Stimulated activated CD8-positive, alpha-beta memory T cell treated with anti-CD3 and anti-CD28 coated beads, Interleukin-15, amount 100 ng/mL, for 24 hours (primary cell): ENCODE results near the gene EEF1A2.

Source experiments
- DNase-seq: peaks from one replicate; pipeline ENCODE4 v3.0.0-alpha.2; 2020; ENCODE audit warnings: low read depth

Gene EEF1A2

DNA sequence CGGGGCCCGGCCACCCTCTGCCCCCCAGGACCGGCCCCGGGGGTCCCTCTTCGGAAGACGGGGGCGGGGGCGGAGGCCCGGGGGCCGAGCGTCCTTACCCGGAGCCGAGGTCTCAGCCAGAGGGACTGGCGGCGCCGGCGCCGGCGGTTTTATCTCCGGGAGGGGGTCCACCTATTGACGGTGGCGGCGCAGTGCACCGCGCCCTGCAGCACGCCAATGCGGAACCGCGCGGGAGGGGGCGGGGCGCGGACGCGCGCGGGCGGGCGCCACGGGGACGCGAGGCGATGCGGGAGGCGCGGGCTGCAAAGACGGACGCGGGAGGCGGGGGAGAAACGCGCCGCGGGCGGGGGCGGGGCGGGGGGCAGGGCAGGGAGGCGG, at the start of gene EEF1A2:
TSS of gene EEF1A2 (minus strand) at position 124 of the 378 bp plus-strand sequence. CDS start 1,320 bp downstream, outside the sequence.
- no peak for DNase-seq

DNA sequence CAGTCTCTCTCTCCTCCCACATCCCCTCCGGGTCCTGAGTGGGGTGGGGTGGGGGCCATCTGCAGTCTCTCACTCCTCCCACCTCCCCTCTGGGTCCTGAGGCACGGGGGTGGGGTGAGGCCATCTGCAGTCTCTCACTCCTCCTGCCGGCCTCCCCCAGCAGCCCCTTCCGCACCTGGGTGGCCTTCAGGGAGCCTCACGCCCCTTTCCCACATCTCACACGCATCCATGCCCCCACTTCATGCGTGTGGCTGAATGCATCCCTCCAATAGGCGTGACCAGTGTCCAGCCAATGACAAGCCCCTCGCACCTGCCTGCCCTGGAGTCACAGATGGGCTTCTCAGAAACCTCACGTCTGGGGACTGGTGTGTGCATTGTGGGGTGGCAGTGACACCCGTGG, 49.7 kb upstream of the EEF1A2 start:
- no peak for DNase-seq

DNA sequence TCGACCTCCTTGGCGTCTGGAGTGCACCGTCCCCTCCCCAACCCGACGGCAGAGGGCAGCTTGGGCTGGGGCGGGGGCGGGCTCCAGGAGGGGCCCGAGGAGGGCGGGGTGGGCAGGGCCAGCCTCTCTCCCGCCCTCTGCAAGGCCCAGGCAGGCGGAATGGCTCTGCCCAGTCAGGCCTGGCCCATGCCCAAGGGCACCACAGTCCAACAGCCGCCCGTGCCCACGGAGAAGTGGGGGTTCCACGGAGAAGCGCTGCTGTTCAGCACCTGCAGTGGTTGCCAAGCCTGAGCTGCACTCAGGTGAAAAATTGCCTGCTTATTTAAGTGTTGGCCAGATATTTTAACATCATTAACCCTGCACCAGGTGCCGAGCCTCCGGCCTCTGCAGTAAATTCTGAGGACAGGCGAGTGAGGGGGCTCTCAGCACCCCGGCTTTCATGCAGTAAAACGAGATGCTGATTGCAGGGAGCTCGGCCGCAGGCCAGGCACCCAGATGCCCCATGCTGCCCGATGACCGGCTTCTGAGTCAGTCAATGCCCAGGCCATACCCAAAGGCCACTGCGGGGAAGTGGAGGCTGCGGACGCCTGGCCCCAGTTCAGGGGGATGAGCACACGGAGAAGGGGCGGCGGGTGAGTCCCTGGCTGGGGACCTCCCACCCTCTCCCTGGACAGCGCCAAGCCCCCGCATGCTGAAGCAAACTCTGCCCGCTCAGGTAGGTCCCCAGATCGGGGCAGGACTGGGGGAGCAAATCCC, 49.0 kb upstream of the EEF1A2 start, which contains the start of gene SRMS:
TSS of gene SRMS (minus strand) at position 25 of the 756 bp plus-strand sequence. CDS start 286 bp downstream, outside the sequence.
- DNase-seq, result no peak

DNA sequence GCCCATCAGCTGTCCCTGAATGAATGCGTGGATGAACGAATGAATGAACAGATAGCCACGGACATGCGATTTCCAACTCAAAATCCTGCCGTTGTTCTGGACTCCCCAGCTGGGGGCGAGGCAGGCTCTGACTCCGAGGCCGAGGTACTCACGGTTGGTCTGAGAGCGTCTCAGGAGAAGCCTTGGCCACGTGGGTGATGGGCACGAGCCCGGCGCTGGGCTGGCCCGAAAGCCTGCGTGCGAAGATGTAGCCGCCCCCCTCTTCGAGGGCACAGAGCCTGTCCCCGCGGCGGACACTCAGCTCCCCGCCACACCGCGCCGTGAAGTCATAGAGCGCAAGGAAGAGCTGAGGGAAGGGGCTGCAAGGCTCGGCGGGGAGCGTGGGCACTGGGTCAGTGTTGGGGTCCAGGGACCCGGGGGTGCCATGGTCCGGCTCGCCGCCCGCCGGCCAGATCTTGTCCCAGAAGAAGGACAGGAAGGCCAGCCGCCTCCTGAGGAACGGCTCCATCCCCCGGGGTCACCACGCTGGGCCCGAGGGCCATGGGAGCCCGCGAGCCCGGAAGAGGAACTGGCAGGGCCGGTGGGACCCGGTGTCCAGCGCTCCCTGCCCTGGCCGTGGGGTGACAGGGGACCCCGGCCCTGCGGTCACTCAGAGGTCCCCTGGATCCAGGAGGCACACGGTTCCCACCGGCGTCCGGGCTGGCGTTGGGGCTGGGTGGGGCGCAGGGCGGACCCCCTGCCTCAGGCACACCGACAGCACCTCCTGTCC, 48.3 kb upstream of the EEF1A2 start:
- no peak for DNase-seq

GRCh38 chr20:63546256-63546955, 47.5 kb upstream of the EEF1A2 start:
- no peak for DNase-seq

DNA sequence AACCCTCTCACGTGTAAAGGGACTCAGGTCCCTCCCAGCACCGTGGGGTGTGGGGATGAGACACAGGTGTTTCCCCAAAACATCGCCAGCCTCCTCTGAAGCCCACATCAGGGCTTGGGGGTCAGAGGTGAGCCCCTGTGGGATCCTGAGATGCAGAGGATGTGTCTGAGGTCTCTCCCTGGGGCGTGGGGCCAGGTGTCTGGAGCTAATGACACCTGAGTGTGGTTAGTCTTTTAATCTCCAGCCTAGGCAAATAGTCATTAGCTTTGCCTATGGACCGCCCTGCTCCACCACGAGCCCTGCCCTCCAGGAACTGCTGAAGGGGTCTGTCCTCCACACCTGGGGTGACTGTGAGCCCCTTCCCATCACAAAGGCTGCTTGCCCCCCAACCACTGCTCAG, 46.9 kb upstream of the EEF1A2 start:
- DNase-seq, result no peak

DNA sequence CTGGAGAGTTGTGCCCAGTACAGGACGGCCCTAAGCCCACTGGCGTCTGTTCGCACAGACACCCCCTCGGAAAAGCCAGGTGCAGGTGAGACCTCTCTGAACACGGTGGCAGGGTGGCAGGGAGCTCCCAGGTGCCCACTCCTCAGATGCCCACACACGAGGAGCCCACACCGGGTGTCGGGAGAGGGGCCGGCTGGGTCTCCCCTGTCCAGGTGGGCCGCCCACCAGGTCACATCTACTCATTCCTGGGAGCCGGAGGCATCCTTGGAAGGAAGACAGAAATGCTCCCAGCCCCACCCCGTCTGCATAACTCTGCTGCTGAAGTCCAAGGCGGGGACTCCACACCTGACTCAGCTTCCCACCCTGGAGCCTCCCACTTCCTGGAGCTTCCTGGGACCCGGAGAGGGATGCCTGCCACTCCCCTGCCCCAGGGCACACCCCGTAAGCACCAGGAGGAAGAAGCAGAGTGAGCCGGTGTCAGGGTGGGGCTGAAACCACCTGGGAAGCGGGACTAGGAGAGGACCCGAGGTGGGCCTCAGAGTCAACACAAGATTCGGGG, 46.2 kb upstream of the EEF1A2 start:
- DNase-seq, result no peak

DNA sequence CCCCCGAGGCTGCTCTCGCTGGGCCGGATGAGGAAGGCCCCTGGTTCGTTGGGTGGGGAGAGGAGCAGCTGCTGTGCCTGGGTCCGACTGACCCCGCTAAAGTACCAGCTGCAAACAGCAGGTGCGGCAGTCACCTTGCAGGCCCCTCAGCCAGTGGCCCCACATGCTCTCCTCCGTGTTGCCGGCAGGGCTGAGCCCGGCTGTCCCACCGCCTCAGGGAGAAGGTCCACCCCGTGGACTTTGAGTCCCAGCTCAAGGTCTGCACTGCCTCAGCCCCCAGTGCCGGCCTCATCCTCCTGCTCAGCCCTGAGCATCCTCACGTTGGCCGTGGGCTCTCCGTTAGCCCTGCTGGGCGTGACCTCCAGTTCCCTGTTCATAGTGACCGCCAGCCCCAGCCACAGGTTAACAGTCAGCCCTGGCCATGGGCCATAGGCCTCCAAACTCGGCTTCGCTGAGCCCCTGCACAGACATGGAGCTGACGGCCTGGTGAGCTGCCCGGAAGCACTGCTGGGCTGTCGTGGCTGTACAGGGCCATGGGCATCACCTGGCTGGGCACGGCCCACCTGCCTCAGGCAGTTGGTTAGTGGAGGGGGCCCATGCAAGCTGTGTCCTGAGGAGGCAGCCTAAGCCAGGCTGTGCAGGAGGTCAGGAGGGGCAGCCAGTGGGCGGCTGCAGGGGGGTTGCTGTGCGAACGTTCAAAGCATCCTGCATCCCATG, 45.5 kb upstream of the EEF1A2 start:
- DNase-seq, result no peak

GRCh38 chr20:63543733-63544132, 44.9 kb upstream of the EEF1A2 start:
- DNase-seq, result no peak

- DNase-seq, result no peak
Measured at GRCh38 chr20:63543131-63543530, 44.2 kb upstream of the EEF1A2 start.

GRCh38 chr20:63542696-63543095, 43.8 kb upstream of the EEF1A2 start:
- DNase-seq, result no peak

DNA sequence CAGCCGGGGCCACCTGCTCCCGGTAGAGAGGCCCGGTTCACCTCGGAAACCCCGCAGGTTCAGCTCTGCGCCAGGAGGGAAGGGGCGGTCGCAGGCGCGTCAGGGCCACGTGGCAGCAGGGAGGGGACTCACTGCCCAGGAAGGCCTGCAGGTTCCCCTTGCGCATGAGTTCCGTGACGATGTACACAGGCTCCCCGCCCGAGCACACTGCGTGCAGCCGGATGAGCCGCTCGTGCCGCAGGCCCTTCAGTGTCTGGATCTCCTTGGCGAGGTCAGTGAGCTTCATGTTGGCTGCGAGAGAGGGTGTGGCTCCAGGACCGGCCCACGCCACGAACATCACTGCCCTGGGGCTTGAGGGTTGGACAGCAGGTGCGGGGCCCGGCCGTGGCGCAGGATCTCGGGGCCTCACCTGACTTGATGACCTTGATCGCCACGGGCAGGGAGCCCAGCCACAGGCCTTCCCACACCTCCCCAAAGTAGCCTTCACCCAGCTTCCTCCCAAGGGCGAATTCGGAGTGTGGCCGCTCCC, 43.2 kb upstream of the EEF1A2 start:
- DNase-seq, result no peak

DNA sequence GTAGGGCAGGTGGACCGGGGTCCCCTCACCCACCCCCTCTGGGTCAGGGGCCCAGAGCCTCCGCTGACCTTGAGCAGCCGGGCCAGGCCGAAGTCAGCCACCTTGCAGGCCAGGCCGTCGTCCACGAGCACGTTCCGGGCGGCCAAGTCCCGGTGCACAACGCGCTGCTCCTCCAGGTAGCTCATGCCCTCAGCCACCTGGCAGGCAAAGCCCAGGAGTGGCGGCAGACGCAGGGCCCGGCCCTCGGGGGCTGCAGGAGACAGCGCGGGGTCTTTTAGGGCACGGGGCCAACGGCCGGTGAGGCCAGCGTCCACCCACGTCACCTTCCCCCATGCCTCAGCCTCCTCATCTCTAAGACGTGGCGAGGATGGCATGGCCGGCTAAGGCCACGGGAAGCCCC, 42.5 kb upstream of the EEF1A2 start:
- no peak for DNase-seq

DNA sequence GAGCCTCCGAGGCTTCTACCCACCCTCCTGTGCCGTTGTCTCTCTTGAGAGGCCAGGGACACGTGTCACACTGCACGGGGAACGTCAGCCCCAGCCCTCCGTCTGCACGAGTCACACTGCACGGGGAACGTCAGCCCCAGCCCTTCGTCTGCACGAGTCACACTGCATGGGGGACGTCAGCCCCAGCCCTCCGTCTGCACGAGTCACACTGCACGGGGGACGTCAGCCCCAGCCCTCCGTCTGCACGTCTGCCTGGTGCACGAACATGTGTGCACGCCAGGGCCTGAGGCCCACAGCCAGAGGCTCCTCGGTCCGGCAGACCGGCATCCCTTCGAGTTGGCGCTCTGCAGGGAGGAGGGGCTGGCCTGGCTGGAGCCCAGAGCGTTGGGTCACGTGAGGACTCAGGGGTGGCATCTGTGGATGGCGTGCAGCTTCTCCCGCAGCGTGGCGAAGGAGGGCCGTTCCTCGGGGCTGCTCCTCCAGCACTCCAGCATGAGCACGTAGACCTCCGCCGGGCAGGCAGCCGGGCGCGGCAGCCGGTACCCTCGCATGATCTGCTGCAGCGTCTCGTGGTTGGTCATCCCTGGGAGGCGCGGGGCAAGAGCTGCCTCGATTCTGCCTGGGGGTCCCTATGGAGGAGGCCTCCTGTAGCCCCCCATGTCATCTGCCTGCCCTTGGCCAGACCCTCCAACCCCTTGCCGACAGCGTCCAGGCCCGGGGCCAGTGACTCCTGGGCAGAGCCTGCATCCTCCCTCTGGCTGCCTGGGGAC, 41.7 kb upstream of the EEF1A2 start:
- DNase-seq, result no peak

DNA sequence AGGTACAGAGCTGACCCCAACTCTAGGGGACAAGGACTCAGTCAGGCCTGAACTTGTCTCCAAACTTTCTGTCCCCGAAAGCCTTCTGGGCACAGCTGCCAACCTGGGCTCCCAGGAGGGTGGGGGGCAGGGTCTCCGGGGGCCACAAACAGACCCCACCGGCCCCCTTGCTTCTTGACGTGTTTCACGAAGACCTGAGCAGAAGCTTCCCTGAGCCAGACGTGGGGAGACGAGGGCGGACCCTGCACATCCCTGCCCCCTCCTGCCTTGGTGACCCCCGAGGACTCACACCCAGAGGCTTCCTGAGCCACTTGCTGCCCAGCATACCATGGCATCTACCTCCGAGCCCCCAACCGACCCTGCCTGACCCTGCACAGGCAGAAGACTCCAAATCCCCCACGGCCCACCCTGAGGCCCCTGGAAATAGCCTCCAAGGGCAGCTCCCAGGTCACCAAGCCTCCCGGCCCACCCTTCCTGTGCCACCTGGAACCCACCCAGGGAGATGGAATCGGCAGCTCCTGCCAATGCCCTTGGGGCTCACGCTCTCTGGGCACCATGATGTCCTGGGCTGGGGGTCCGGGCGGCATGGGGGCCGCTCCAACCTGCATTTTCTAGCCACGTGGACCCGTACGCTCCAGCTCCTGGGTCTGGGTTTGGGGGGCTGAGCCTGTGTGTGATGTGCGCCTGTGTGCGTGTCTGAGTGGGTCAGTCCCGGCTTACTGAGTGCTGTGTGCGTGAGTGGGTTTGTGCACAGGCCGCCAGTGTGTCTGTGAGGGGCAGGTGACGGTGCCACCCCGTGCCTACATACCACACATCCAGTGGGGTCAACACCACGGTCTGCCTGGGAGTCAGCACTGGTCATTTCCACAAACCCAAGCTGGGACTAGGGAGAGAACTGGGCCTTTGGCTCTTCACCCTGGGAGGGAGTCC, 40.8 kb upstream of the EEF1A2 start:
- DNase-seq, result no peak

DNA sequence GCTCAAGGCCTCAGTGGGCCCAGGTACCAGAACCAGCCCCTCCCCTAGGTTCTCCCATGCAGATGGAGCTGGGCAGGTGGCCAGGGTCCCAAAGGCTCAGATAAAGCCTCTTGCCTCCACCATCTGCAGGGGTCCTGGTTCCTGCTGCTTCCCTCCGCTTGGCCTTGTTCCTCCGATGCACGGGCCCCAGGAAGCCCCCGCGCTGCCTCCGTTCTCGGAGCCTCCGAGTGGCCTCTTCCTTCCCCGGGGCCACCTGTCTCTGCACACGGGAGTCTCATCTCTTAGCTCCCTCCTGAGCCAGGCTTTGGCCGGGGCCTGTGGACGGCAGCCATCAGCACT, 40.2 kb upstream of the EEF1A2 start:
- no peak for DNase-seq

- no peak for DNase-seq
Measured at GRCh38 chr20:63538204-63539091, 39.6 kb upstream of the EEF1A2 start.

GRCh38 chr20:63537525-63538203, 38.8 kb upstream of the EEF1A2 start:
- peak; percentile 87 for DNase-seq
